GM08714 (cell line): Measurements from ENCODE around the gene SHLD2.
"Not testable (repeated sequence)": the region's sequence is repeated elsewhere in the genome, so short reads cannot be mapped to it uniquely, and the experiment has no call there.

Experiments used
- H3K4me3 ChIP-seq: fragments of 200-500 bp; sonication (Bioruptor generic); 2 replicates; pipeline ENCODE4 v1.5.1; 2014; ENCODE audit warnings: mild to moderate bottlenecking, low read length, inconsistent platforms
- ZNF274 ChIP-seq: IDR thresholded peaks from 2 replicates; pipeline ENCODE4 v1.6.1; 2012; ENCODE audit warnings: mild to moderate bottlenecking, low read depth, low read length

The SHLD2 gene

DNA sequence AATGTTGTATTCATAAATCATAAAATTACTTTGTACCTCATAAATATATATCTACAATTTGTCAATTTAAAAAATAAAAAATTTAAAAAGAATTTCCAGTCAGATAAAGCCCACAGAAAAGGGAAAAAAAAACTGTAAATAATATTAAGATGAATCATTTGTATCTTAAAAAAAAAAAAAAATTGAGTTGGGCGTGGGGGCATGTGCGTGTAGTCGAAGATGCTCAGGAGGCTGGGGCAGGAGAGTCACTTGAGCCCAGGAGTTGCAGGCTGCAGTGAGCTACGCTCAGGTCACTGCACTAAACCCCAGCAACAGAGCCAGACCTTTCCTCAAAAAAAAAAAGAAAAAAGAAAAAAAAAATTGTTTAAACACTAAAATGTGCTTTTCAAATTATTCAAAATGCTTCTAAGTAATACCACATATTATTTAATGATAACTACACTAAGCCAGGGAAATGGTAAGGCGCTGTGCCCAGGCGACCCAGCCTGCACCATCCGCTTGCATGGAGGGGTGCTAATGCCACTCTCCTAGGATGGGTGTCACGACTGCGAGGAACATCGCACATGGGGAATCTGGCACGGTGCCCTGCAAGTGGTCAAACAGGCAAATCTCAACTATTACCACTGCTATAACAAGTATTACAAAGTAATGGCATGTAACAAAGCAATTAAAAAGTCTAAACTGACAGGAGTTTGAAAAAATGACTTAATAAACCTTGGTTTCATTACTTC lies 15.7 kb upstream of the SHLD2 start:
- H3K4me3 ChIP-seq: no peak overlapping the region
- TF ChIP-seq ZNF274: no peak

DNA sequence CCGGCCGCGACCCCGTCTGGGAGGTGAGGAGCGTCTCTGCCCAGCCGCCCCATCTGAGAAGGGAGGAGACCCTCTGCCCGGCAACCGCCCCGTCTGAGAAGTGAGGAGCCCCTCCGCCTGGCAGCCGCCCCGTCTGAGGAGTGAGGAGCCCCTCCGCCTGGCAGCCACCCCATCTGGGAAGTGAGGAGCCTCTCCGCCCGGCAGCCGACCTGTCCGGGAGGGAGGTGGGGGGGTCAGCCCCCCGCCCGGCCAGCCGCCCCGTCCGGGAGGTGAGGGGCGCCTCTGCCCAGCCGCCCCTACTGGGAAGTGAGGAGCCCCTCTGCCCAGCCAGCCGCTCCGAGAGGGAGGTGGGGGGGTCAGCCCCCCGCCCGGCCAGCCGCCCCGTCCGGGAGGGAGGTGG lies 14.4 kb upstream of the SHLD2 start:
- not testable (repeated sequence) for H3K4me3 ChIP-seq

DNA sequence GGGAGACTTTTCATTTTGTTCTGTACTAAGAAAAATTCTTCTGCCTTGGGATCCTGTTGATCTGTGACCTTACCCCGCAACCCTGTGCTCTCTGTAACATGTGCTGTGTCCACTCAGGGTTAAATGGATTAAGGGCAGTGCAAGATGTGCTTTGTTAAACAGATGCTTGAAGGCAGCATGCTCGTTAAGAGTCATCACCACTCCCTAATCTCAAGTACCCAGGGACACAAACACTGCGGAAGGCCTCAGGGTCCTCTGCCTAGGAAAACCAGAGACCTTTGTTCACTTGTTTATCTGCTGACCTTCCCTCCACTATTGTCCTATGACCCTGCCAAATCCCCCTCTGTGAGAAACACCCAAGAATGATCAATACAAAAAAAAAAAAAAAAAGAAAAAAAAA lies 13.4 kb upstream of the SHLD2 start:
- H3K4me3 ChIP-seq: not testable (repeated sequence)

DNA sequence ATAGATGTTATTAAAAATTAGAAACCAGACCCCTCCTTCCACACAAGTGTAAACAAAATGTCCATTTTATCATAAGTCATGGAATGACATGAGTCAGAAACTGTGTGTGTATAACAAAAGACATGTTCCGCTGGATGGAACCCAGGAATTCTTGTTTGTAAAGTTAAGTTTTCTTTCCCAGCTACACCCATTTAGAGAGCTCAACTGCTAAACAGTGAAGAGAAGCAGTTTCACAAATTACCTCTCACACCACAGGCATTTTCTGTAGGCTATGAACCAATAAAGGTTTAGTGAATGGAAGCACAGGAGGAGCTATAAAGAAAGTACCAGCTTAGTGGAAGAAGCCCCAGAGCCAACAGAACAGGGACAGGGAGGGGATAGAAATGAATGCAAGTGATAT lies 12.8 kb upstream of the SHLD2 start:
- not testable (repeated sequence) for H3K4me3 ChIP-seq

DNA sequence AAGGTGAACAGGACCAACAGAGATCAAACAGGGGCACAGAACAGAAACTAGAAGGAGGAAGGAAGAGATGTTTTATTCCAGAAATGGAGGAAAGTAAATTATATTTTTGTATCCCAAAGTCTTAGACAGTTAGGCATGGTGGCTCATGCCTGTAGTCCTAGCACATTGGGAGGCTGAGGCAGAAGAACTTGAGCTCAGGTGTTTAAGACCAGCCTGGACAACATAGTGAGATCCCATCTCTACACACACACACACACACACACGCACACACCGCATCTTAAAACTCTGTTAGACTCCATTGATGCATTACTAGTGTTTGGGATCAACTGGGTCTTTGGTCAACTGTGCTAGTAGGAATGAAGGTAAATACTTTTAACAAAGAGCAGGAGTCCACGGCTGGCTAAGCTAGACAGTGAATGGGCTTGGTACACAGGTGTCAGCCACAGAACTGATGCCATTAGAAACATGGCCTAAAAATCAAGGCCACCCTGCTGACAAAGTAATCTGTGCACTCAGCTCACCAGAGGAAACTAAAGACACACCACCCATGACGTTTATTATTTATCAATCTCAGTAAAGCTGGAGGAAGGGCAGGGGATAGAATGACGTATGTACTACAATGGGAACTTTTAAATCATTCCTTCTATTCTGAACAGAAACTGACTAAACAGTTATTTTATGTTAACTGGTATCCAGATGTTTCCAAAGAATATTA lies 11.3 kb upstream of the SHLD2 start:
- not testable (repeated sequence) for H3K4me3 ChIP-seq

DNA sequence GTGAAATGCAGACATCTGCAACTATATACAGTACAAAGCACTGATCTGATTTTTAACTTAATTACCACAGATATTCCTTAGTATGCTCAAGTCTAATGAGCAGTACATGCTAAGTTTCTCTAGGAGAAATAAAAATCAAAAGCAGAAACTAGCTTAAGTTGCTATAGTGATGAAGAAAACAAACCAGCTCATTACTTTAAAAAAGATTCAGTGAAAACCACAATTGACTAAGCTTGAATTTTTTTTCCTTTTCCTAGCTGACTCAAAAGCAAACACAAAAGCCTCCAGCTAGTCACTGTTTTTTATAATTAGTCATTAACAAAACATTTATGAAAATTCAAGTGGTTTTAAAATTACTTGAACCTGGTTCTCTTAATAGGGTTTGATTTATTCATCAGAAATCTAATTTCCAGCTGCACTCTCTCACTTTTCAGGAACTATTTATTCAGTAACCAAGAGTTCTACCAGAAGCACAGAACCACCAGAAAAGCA lies 10.7 kb upstream of the SHLD2 start:
- not testable (repeated sequence) for H3K4me3 ChIP-seq

DNA sequence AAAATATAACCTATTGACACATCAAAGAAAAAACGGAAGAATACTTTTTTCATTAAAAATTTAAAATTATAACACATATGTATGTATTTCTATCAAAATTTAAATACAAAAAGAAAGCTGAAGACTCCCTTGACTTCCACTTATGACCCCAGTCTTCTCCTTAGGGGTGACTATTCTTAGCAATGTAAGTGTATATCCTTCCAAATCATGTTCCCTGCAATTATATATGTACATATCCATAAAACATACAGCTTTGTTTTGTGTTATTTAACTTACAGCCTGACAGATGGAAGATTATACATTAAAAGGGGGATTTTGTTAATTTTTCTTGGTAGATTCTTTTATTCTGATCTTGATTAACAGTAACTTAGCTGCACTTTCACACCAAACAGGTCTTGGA lies 9.5 kb upstream of the SHLD2 start:
- TF ChIP-seq ZNF274: no peak
- H3K4me3 ChIP-seq: no peak overlapping the region

DNA sequence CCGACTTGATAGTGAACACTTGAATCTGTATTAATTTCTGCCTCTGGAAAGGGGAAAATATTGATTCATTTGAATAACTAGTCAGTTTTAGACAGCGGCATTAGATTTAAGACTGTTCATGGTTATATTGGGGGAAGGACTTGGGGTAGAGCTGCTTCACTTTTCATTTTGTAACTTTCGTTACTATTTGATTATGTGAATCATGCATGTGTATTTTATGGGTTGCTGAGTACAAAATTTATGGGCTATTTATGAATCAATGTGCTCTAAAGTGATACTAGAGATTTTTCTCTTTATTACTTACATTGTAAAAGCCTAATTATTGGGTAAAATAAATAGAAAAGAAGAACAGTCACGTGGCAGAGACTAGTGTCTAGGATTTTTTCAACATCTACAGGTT lies 5.3 kb upstream of the SHLD2 start:
- no peak for TF ChIP-seq ZNF274
- H3K4me3 ChIP-seq: no peak overlapping the region

DNA sequence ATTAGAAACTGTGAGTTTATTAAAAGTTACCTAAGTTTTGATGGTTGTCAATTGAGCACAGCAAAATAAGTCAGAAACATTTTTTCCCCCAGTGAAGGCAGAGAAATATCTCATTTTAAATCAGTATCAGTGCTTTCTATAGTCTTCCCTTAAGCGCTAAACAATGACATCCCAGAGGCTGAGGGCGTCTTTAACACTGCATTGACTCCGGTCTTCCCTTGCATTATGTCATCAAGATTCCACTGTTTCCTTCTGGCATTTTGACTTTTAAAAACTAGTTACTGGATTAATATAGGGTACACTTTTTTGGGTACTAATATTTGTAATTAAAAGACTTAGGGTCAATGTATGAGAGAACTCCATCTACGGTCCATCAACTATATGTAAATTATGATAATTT lies 4.2 kb upstream of the SHLD2 start:
- no peak overlapping the region for H3K4me3 ChIP-seq
- no peak for TF ChIP-seq ZNF274

DNA sequence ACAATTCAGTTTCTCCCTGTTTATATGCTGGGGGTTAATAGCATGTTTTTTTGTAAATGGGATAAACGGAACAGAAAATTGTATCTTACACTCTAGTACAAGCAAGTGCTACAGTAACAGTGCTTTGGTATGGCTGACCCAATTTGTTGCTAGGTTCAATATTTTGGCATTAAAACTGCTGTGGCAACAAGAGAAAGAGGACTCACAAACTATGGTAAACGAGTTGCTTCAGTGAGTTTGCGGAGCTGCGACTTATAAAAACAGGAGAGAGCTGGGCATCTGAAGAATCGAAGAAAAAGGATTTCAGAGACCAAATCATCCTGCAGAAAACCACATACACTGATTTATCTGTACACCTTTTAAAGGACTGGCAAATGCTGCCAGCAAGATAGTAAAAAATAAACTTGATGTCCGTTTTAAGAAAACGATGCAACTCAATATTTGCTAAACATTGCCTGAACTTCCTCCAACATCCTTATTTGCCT lies 2.6 kb upstream of the SHLD2 start:
- H3K4me3 ChIP-seq: peak overlapping the region; percentile 96
- TF ChIP-seq ZNF274: no peak

DNA sequence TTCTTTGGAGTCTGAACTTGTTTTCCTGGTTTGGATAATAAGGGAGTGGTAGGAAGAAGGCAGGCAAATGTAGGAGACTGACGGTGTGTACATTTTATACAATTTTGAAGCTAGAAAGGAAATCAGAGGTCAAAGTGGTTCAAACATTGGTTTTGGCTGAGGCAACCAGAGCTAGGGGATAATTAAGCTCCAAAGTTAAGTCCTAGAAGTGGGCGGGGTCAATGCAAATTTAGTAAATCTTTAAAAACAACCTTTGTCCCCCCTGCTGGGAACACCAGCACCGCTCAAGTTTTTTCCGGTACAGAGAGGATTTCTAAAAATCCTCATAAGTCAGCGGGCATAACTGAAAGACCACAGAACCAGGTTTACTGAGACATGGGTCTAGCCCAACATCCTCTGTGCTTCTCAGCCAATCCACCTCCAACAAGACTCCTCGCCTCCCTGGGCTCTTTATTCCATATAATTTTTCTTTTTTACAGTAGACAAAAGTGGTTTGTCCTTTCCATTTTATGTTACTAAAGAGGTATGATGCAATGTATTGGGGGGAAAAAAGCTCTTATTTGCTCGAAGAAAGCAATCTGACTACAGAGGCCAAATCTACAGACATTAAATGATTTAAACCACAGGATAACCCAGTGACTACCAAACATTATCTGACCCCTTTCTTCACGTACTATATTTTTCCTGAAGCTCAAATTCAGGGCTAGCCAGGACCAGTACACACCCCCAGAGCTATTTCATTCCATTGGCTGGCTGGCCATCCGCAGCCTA lies 2.0 kb upstream of the SHLD2 start:
- no peak for TF ChIP-seq ZNF274
- peak overlapping the region; percentile 96 for H3K4me3 ChIP-seq

DNA sequence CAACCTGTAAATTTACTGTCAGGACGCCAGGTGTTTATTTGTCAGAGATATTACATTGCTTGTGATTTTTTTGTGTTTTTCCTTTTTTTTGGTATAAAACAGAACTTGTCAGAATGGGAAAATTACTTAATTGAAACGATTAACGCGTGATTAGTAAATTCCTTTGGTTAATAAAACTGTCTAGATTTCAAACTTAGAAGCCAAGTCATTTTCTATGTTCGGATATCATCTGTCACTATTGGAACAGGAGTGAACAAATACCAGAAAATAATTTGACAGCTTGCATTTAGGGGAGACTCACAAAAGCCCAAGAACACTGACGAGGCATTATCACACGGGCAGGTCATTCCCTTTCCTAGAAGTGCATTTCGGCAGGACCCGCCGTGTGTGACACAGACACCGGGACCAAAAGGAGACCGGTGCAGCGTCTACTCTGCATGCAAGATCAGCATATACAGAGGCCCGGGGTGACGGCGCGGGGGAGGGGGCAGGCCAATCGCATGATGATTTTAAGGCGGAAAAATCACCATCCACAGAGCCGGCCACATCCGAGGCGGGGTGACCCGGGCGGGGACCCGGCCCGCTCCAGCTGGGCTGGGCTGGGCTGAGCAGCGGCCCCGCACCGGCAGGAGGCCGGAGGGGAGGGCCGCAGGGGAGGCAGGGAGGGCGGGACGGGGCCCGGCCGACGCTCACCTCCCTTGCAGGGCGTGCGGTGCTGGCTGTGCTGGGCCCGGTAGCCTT lies 1.2 kb upstream of the SHLD2 start:
- H3K4me3 ChIP-seq: peak overlapping the region; percentile 96
- TF ChIP-seq ZNF274: no peak

DNA sequence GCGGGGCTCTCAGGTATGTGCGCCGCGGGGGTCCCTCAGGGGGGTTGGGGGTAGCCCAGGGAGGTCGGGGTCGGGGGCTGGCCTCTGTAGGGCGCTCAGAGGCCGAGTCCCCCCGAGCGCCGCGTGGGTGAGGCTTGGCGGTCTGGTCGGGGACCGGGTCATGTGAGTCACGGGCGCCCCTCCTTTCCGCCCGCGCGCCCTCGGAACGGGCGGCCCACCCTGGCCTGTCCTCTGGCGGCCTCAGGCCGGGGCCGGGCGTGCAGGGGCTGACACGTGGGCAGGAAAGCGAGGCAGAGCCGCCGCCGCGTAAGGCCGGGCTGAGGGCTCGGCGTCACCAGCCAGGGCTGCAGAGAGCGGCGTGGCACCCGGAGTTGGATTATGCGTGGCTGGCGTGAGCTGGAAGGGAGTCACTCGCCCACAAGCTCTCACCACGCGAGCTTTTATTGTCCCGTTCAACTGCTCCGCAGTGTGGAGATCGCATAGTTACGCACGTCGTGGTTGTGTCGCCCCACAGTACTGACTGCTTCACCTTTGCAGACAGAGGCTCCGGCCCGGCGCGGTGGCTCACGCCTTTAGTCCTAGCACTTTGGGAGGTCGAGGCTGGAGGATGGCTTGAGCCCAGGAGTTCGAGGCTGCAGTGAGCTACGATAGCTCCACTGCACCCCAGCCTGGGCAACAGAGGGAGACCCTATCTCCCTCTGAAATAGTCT lies 385 bp downstream of the SHLD2 start:
- H3K4me3 ChIP-seq: peak overlapping the region; percentile 73
- TF ChIP-seq ZNF274: no peak

DNA sequence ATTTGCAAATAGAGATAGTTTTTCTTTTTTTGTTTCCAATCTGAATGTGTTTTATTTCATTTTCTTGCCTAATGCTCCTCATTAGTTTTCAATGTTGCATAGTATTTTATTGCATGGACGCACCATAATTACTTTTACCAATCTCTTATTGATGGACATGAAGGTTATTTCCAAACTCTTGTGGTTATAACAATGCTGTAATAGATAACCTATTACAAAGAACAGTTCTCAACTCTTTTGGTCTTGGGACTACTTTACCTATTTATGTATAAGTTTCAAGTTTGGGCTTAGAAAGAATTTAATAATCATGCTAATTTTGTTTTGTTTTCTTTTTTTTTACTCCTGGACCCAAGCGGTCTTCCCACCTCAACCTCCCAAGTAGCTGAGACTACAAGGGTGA lies 7.0 kb downstream of the SHLD2 start:
- no peak overlapping the region for H3K4me3 ChIP-seq
- no peak for TF ChIP-seq ZNF274

DNA sequence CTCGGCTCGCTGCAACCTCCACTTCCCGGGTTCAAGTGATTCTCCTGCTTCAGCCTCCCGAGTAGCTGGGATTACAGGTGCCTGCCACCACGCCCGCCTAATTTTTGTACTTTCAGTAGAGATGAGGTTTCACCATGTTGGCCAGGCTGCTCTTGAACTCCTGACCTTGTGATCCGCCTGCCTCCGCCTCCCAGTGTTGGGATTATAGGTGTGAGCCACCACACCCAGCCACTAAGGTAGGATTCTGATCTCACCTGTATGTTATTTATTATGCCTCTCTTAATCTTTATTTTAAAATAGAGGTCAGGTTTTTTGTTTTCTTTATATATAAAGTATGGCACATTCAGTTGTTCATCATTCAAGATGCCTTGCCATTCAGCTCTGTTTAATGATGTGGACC lies 9.7 kb downstream of the SHLD2 start:
- not testable (repeated sequence) for H3K4me3 ChIP-seq
